Measurements from ENCODE around the gene DUSP28.

Gene DUSP28

DNA sequence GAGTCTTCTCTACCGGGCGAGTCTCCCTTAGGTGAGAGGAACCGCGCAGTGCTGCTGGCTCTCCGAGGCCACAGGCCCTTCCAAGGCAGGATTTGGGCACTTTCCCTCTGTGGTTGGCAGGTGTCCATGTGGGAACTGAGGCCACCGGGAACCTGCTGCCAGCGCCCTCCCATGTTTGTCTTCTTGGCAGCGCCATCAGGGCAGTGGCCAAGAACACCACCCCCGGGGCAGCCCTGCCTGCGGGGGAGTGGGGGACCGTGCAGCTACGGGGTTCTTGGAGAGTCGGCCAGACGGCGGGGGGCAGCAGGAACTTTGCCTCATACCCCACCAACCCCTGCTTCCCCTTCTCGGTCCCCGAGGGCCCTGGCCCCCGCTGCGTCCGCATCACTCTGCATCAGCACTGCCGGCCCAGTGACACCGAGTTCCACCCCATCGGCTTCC is 36.4 kb downstream of the DUSP28 start:
- Histone ChIP-seq H3K27me3 (no peaks in the 10 kb centered on the region), H3K27ac (no peak overlapping the region), H3K4me1 (ENCODE audit: control insufficient read depth in 1 of 2, insufficient read depth in 1 of 2, low read depth in 1 of 2, low read length in 1 of 2) (no peaks in the 10 kb centered on the region), H3K4me3 (ENCODE audit: low read depth in 1 of 2, low read length in 1 of 2) (no peak overlapping the region), H3K36me3 (peaks cover 92% of the 10 kb centered on the region), H3K9me3 (no peaks in the 10 kb centered on the region)
- TF ChIP-seq, protein P1, sequence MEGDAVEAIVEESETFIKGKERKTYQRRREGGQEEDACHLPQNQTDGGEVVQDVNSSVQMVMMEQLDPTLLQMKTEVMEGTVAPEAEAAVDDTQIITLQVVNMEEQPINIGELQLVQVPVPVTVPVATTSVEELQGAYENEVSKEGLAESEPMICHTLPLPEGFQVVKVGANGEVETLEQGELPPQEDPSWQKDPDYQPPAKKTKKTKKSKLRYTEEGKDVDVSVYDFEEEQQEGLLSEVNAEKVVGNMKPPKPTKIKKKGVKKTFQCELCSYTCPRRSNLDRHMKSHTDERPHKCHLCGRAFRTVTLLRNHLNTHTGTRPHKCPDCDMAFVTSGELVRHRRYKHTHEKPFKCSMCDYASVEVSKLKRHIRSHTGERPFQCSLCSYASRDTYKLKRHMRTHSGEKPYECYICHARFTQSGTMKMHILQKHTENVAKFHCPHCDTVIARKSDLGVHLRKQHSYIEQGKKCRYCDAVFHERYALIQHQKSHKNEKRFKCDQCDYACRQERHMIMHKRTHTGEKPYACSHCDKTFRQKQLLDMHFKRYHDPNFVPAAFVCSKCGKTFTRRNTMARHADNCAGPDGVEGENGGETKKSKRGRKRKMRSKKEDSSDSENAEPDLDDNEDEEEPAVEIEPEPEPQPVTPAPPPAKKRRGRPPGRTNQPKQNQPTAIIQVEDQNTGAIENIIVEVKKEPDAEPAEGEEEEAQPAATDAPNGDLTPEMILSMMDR (IDR thresholded peaks at IDR 0.05) = no peak

DNA sequence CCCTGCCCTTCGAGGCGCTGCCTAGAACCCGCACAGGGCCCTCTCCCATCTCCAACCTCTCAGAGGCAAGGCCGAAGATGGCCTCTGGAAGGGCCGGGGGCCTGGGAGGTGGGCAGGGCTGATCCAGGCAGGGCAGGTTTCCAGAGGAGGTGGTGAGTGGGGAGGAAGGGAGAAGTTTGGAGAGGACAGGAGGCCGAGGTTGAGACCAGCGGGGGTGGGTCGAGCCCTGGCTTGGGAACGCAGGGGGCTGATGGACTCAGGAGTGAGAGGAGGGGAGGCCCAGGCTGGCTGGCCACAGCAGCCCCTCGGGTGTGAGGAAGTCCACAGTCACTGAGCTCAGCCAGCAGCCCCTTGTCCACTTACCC is 36.9 kb downstream of the DUSP28 start:
- no peak overlapping the region for H3K4me3 ChIP-seq (ENCODE audit: low read depth in 1 of 2, low read length in 1 of 2)
- H3K4me1 ChIP-seq (ENCODE audit: control insufficient read depth in 1 of 2, insufficient read depth in 1 of 2, low read depth in 1 of 2, low read length in 1 of 2) = no peaks in the 10 kb centered on the region
- H3K9me3 ChIP-seq = no peaks in the 10 kb centered on the region
- no peaks in the 10 kb centered on the region for H3K27me3 ChIP-seq
- TF ChIP-seq, protein P1 (IDR thresholded peaks at IDR 0.05) = no peak
- H3K36me3 ChIP-seq = peaks cover 91% of the 10 kb centered on the region
- H3K27ac ChIP-seq = no peak overlapping the region

DNA sequence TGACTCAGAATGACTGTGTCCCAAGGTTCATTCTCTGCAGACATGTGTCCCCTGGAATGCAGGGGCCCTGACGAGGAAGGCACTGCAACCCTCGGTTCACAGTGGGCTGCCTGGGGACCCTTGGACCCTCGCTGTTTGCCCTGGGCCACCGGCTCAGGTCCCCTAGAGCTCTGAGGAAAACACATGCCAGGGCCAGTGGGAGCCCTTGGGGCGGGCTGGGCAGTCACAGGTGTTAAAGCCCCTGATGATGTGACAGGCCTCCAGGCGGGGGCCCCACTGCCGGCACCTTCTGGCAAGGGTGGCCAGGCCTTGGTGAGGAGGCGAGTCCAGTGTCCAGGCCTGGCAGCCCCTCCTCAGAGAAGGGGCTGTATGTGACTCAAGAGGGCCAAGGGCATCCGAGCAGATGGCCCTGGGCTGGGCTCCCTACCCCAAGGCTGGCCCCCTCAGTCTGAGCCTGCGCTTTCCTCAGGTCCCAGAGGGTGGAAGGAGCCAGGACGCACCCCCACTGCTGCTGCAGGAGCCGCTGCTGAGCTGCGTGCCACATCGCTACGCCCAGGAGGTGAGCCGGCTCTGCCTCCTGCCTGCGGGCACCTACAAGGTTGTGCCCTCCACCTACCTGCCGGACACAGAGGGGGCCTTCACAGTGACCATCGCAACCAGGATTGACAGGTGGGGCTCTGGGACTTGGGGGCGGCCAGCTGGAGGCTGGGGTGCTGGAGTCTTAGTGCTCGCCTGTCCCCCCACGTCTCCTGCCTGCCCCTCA is 37.4 kb downstream of the DUSP28 start:
- TF ChIP-seq, protein P1 (IDR thresholded peaks at IDR 0.05) = no peak
- Histone ChIP-seq H3K9me3 (no peaks in the 10 kb centered on the region), H3K36me3 (peaks cover 86% of the 10 kb centered on the region), H3K27me3 (no peaks in the 10 kb centered on the region), H3K4me3 (ENCODE audit: low read depth in 1 of 2, low read length in 1 of 2) (no peak overlapping the region), H3K4me1 (ENCODE audit: control insufficient read depth in 1 of 2, insufficient read depth in 1 of 2, low read depth in 1 of 2, low read length in 1 of 2) (no peaks in the 10 kb centered on the region), H3K27ac (no peak overlapping the region)

DNA sequence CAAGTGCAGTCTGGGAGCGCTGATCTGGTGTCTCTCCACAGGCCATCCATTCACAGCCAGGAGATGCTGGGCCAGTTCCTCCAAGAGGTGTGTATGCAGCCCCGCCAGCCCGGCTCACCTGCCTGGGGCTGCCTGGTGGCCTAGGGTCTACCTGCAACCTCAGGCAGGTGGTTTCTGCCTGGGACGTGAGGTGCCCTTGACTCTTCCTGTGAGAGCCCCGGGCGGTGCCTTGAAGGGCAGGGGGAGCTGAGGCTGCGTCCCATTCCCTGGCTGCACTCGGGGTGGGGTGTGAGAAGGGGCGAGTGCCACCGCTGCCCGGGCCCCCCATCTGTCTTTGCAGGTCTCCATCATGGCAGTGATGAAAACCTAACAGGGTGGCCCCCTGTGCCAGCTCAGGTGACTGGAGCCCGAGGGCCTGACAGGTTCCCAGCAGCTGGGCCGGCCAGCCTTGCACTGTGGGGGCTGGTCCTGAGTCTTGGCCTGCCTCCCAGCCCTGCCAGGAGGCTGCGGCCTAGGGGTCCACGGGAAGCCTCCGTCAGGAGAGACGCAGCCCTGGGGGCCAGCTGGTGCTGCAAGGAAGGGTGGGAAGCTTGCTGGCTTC is 38.3 kb downstream of the DUSP28 start:
- H3K27ac ChIP-seq = no peak overlapping the region
- no peaks in the 10 kb centered on the region for H3K9me3 ChIP-seq
- no peak overlapping the region for H3K4me3 ChIP-seq (ENCODE audit: low read depth in 1 of 2, low read length in 1 of 2)
- no peaks in the 10 kb centered on the region for H3K27me3 ChIP-seq
- peaks cover 79% of the 10 kb centered on the region for H3K36me3 ChIP-seq
- no peaks in the 10 kb centered on the region for H3K4me1 ChIP-seq (ENCODE audit: control insufficient read depth in 1 of 2, insufficient read depth in 1 of 2, low read depth in 1 of 2, low read length in 1 of 2)
- TF ChIP-seq, protein P1 (IDR thresholded peaks at IDR 0.05) = no peak

DNA sequence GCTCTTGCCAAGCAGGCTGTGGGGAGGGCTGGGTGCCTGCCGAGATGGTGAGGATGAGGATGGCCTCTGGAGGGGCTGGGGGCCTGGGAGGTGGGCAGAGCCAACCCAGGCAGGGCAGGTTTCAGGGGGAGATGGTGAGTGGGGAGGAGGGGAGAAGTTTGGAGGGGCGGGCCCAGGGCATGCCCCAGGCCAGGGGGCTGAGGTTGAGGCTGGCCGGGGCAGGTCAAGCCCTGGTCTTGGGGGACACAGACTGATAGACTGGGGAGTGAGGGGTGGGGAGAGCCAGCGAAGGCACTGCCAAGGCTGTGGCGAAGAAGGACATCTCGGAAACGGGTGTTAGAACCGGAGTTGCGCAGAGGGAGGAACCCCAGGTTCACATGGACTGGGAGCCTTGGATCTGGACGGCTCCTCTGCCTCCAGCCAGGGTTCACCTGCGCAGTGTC is 39.0 kb downstream of the DUSP28 start:
- TF ChIP-seq, protein P1 (IDR thresholded peaks at IDR 0.05) = no peak
- H3K27me3 ChIP-seq = no peaks in the 10 kb centered on the region
- no peaks in the 10 kb centered on the region for H3K4me1 ChIP-seq (ENCODE audit: control insufficient read depth in 1 of 2, insufficient read depth in 1 of 2, low read depth in 1 of 2, low read length in 1 of 2)
- no peaks in the 10 kb centered on the region for H3K9me3 ChIP-seq
- peaks cover 71% of the 10 kb centered on the region for H3K36me3 ChIP-seq
- no peak overlapping the region for H3K4me3 ChIP-seq (ENCODE audit: low read depth in 1 of 2, low read length in 1 of 2)
- H3K27ac ChIP-seq = no peak overlapping the region
